HEK293 (cell line): Measurements from ENCODE around the gene TCF3.

Source experiments
- BCL11A ChIP-seq: fragments of 450-650 bp; formaldehyde crosslinking; IDR thresholded peaks from 2 replicates; pipeline ENCODE4 v1.5.1; 2016; ENCODE audit warnings: low read depth, missing biosample characterization, missing genetic modification characterization
- CTCF ChIP-seq: fragments of 450-650 bp; formaldehyde crosslinking; IDR thresholded peaks from 2 replicates; pipeline ENCODE4 v1.5.1; 2016; ENCODE audit warnings: missing biosample characterization, missing genetic modification characterization
- PATZ1 ChIP-seq: fragments of 450-650 bp; formaldehyde crosslinking; IDR thresholded peaks from 2 replicates; pipeline ENCODE4 v1.5.1; 2016; ENCODE audit warnings: missing biosample characterization, missing genetic modification characterization
- SETDB1 ChIP-seq: IDR thresholded peaks from one replicate; pipeline ENCODE4 v1.6.1; 2017; ENCODE audit warnings: mild to moderate bottlenecking, low read length, moderate library complexity, mixed read lengths; ENCODE audit not compliant: insufficient read length
- TCF7L2 ChIP-seq: IDR thresholded peaks from 2 replicates; pipeline ENCODE4 v1.6.1; 2011; ENCODE audit warnings: low read depth, mild to moderate bottlenecking, inconsistent platforms, low read length, moderate library complexity, borderline replicate concordance
- TSHZ1 ChIP-seq: fragments of 450-650 bp; formaldehyde crosslinking; IDR thresholded peaks from 2 replicates; pipeline ENCODE4 v1.5.1; 2016; ENCODE audit warnings: missing biosample characterization, missing genetic modification characterization, borderline replicate concordance
- ZFP3 ChIP-seq: fragments of 450-650 bp; formaldehyde crosslinking; IDR thresholded peaks from 2 replicates; pipeline ENCODE4 v1.5.1; 2016; ENCODE audit warnings: low read depth, missing biosample characterization, missing genetic modification characterization
- ZNF138 ChIP-seq: fragments of 450-650 bp; formaldehyde crosslinking; IDR thresholded peaks from 2 replicates; pipeline ENCODE4 v1.5.1; 2016; ENCODE audit warnings: missing biosample characterization, missing genetic modification characterization, borderline replicate concordance
- ZNF175 ChIP-seq: fragments of 450-650 bp; formaldehyde crosslinking; IDR thresholded peaks from 2 replicates; pipeline ENCODE4 v1.5.1; 2016; ENCODE audit warnings: missing biosample characterization, missing genetic modification characterization
- ZNF302 ChIP-seq: fragments of 450-650 bp; formaldehyde crosslinking; IDR thresholded peaks from 2 replicates; pipeline ENCODE4 v1.5.1; 2016; ENCODE audit warnings: missing biosample characterization, missing genetic modification characterization, low read depth
- ZNF548 ChIP-seq: fragments of 450-650 bp; formaldehyde crosslinking; IDR thresholded peaks from 2 replicates; pipeline ENCODE4 v1.5.1; 2016; ENCODE audit warnings: missing biosample characterization, missing genetic modification characterization
- ZNF555 ChIP-seq: fragments of 450-650 bp; formaldehyde crosslinking; conservative IDR thresholded peaks from 2 replicates; pipeline ENCODE4 v1.5.1; 2017; ENCODE audit warnings: missing biosample characterization, mild to moderate bottlenecking, missing genetic modification characterization, inconsistent platforms

GRCh38 chr19:1627194-1627593 is 25.2 kb downstream of the TCF3 start:
- TF ChIP-seq TSHZ1 (no peak), CTCF (tag by site-specific recombination) (no peak), ZNF302 (tag by site-specific recombination) (no peak), TCF7L2 (no peak), ZNF548 (tag by site-specific recombination) (no peak), SETDB1 (no peak), ZNF138 (tag by site-specific recombination) (no peak), BCL11A (no peak), ZNF175 (tag by site-specific recombination) (no peak), ZFP3 (tag by site-specific recombination) (no peak), PATZ1 (tag by site-specific recombination) (no peak), ZNF555 (tag by site-specific recombination) (no peak)
